COR-L47 (cell line): ENCODE data around the gene PDGFC.

Experiments used
- DNase-seq: peaks from one replicate; lab custom pipeline; 2025; lab: John Stamatoyannopoulos, UW

Gene PDGFC

DNA sequence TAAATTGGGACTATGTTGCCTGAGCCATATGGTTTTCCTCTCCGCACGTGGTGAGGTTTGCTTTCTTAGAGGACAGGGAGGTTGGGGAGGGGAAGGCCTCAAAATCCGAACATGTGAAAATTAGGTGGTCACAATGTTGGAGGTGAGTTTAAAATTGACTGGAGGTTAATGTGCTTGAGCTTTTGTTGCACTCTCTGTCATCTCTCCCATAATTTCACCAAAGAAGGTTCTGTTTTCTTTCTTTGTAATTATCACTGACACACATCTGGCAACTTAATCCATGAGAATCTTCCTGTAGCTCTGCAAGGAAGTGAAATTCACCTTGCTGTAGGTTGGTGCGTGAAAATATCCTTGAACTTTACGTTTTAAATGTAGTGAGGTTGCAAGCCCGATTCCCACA is 225.5 kb downstream of the PDGFC start:
- no peak for DNase-seq

DNA sequence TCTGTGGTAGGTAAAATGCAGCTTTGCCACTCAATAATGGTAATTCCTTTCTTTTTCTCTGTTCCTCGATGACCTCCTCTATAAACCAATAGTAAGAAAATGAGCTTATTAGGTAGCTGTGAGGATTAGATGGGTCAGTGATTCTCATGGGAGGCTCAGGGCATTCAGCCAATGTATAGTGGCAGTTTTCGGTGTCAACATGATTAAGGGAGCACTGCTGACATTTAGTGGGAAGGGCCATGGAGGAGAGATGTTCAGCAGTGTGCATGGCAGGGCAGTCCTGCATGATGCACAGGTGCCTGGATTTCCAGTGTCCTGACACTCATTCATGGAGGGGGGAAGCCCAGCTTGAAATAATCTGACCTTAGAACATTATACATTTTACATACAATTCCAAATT is 232.8 kb downstream of the PDGFC start:
- no peak for DNase-seq

DNA sequence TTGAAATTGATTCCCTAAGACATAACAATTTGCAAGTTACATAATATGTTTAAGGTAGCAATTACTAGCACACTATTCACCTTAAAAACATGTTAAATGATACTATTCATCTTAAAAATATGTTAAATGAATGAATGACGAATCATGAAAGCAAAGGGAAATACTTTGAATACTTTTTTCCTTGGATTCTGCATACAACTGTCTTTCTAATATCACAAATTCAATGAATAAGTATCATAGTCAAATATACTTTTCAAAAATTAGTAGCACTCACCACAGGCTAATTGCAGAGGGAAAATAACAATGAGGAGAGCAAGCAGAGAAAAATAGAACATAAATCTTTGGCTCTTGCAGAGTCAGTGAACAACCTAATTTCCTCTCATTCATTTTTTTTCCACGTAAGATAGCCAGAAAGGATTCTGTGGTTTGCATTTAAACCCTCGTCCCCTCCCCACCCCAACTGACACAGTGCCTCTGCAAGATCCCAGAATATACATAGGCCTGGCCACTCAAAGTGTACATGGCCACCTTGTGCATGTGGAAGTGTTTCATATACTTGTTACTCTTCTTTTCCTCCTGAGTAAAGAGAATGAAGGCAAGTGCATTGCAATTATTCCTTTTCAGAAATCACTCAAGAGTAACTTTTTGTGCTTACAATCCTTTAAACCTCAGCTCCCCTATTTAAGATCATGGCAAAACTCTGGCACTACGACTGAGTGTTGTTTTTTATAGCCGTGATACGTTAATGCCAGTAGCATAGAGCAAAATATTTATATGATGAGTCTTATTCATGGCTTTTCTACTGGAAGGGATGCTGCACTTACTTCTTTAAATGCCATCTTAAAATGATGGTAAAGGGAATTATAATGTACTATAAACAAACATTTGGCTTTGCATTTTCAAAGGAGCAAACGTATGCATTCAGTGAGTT is 236.4 kb downstream of the PDGFC start:
- no peak for DNase-seq

DNA sequence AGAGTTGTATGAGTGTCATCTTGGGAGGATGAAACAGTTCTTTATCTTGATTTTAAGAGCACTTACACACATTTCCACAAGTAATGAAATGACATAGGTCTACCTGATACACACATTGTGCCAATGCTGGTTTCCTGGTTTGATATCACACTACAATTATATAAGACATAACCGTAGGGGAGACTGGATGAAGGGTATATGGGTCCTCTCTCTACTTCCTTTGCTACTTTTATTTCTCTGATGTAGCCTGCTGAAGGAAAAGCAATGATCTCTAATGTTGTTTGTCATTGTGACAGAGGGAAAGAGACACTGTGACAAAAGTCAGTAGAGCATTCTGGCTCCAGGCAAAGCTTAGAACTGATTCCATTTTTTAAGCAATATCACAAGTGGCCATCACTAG is 238.0 kb downstream of the PDGFC start:
- no peak for DNase-seq

DNA sequence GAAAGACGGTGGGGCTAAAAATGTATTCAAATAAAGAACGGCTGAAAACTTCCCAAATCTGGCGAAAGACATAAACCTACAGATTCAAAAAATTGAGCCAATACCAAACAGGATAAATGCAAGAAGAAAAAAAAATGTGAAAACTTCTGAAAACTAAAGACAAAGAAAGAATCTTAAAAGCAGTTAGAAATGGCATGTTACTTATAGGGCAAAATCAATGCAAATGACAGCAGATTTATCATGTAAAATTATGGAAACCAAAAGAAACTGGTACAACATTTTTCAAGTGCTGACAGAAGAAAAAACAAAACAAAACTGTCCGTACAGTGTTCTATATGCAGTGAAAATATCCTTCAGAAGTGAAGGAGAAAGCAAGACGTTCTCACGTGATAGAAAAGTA is 239.0 kb downstream of the PDGFC start:
- DNase-seq, result no peak

DNA sequence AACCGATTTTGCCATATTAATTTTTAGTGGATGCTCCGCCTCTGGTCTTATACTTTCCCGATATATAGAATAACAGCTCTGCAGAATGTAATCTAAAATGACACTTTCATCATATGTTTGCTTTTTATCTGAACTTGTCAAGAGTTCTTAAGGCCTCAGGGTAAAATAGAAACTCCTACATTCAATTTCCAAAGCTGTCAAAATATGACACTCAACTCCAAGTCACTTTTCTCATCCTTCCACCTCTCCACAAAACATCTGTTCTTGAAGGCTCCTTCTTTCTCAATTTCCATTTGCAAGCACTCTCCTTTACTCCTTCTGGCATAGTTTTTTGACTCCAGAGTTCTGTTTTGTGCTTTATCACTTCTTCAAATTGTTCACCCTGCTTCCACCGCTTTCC is 242.2 kb downstream of the PDGFC start:
- DNase-seq, result no peak

DNA sequence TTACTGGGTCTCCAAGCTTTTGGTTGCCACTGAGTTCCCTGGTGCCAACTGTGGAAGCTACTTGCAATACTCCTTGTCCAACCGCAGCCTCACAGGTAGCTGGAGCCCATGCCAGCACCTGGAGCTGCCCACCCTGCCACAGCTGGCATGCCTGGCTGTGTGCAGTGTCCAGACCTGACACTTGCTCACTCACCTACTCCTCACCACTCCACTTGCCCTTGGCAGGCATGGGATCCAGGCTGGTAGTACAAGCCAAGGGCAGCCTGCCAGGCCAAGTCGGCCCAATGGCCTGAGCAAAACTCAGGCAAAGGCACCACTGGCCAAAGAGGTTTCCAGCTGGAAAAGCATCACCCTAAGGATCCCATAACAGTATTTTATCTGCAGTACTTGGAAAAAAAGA is 246.3 kb downstream of the PDGFC start:
- no peak for DNase-seq

DNA sequence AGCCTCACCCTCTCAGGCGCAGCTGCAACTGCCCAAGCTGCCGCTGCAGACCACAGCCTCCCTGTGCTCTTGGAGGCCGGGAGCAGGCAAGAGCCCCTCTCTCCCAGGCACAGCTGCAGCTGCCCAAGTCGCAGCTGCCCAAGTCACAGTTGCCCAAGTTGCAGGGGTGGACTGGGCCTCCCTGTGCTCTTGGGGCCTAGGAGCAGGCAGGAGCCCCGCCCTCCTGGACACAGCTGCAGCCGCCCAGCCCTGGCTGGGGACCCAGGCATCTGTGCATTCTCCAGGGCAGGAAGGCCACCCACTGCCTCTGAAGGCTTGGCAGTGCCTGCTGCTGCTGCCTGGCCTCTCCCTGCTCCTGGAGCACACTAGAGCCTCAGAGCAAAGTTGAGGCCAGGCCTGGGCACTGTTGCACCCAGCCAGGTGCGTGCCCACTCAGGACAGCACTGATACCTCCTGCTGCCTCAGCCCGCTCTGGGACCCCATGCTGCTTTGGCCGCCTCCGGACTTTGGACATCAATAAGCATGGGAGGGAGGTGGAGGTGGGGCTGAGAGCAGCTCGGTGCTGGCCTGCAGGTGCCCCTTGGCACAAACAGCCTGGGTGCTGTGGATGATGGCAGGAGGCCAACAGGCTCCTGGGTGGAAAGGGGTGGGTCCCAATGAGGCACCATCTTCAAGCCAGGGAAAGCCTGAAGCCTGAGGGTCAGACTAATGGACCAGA is 247.5 kb downstream of the PDGFC start:
- no peak for DNase-seq

DNA sequence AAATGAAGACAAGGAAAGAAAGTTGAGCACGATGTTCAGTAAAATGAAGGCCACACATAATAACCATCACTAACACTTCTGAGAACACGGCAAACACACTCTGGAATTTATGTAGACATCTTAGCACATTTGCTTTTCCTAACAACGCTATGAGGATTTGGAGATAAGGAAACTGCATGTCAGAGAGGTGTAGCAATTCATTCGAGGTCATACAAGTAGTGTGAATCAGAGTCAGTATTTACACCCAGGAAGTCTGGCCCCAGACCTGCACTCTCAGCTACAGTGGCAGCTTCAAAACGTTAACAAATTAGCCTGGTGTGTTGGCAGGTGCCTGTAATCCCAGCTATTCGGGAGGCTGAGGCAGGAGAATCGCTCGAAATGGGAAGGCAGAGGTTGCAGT is 253.4 kb downstream of the PDGFC start:
- DNase-seq, result no peak

DNA sequence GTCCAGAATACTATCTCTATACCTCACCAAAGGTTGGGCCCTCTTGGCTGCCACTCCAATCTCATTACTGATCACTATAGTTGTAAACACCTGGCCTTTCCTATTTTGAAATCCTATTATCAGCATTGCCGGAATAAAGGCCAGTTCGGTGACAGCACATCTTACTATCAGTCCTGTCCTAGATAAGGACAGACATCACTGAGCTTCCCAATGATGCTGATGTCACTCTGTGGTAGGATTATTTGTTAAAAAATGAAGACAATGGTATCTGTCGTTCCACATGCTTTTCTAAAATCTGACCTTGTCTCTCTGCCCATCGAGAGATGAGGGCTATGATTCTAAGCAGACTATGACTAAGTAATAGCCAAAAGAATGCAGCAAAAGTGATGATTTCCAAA is 260.4 kb downstream of the PDGFC start:
- DNase-seq, result no peak
